GM08714 (cell line): ENCODE measurements around the gene SKAP1.

Source experiments
- H3K4me3 ChIP-seq: fragments of 200-500 bp; sonication (Bioruptor generic); 2 replicates; pipeline ENCODE4 v1.5.1; 2014; ENCODE audit warnings: mild to moderate bottlenecking, low read length, inconsistent platforms
- ZNF274 ChIP-seq: IDR thresholded peaks from 2 replicates; pipeline ENCODE4 v1.6.1; 2012; ENCODE audit warnings: mild to moderate bottlenecking, low read depth, low read length

SKAP1 gene

DNA sequence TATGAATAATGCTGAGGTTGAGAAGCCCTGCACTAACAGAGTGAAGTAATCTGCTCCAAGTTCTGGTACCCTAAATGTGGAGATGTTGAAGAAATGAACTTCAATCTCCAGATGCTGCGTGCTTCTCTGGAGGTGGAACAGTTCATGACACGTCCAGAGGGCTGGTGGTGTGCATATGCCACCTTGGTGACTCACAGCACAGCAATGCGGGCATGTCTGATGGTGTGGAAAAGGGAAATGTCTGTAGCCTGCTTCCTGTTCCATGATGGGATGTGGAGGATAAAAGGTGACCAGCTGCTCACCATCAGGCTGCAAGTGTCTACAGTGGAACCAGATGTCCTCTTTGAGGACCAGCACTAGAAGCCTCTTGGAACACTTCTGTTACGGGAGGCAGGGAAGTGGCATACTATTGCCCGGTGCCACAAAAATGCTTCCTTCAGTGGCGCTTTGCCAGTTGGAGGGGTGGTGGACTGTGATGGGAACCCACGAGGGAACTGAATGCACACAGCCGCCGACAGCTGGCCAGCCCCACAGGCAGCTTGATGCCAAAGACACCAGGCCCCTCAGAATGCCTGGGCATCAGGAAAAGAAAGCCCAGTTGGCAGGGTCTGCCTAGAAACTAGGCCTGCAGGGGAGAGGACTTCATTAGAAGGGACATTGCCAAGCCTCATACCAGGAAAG, 302.5 kb downstream of the SKAP1 start:
- TF ChIP-seq ZNF274 = no peak

GRCh38 chr17:48126532-48126850, 303.5 kb downstream of the SKAP1 start:
- no peak overlapping the region for H3K4me3 ChIP-seq
- TF ChIP-seq ZNF274 = no peak

More for the DNA sequence above, 302.5 kb downstream of the SKAP1 start:
- H3K4me3 ChIP-seq = no peak overlapping the region

DNA sequence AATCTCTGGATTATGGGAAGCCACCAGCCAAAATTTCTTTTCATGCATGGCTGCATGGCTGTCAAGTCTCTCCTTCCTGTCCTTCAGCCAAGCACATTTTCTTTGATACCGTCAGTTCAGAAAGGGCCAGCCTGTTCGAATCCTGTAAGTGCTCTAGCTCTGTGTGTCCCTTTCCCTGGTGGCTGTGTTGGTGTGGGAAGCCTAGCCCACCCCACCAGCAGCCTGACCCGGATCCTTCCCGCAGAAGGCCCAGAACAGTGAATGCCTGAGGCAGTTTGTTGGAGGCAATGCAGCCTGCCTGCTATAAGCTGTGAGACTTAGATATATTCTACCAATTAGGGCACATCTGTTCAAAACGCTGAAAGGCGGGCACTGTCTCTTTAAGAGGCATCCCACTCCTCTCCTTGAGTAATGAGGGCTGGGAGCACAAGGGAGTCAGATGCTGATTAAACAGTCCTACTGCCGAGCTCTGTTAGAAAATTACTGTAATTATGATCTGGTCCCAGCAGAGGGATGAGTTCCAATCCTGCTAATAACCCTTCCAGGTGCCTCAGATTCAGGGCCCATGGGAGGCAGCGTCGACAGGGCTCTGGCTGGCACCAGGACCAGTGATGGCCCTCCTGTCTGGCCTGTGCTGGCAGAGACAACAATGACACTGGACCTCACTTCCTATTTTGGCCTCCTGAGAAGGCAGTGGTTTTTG, 304.0 kb downstream of the SKAP1 start:
- H3K4me3 ChIP-seq = no peak overlapping the region
- TF ChIP-seq ZNF274 = no peak

DNA sequence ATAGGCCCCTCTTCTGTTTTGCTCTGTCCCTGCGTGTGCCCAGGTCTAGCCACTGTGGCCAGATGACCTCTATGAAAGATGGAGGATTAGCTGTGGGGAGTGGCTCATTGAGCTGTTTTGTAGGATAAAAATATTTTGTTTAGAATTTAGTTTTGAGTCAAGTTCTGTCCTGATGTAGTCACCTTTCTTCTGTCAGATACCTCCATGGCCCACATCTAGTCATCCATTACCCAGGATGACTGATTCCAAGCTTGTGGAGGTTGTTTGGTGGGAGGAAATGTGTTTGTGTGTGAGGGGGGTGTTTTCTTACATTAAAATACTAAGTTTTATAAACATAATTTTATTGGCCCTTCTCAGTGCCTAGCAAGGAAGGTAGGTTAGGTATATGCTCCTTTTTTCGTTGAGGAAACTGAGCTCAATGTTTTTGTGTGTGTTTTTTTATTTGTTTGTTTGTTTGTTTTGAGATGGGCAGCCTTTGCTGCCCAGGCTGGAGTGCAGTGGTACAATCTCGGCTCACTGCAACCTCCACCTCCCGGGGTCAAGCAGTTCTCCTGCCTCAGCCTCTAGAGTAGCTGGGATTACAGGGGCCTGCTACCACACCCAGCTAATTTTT, 306.1 kb downstream of the SKAP1 start:
- TF ChIP-seq ZNF274 = no peak
- H3K4me3 ChIP-seq = no peak overlapping the region

DNA sequence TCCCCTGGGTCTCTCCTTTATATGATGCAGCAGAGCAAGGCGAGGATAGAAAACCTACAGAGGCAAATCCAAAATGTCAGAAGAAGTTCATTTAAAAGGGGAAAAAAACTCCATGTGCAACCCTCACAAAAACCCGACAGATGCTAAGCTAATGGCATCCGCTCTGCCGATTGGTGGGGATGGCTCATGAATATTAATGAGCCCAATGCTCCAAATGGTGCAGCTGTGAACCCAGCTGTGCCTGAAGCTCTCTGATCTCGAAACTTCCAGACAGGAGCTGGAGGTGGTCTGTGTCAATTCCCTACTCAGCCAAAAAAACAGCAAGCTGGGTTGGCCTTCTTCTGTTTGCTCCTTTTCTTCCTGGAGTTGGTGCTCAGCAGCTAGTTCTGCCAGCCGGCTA, 306.9 kb downstream of the SKAP1 start:
- TF ChIP-seq ZNF274 = no peak
- no peak overlapping the region for H3K4me3 ChIP-seq

- no peak overlapping the region for H3K4me3 ChIP-seq
- no peak for TF ChIP-seq ZNF274
Measured at GRCh38 chr17:48122665-48123045, 307.4 kb downstream of the SKAP1 start.

GRCh38 chr17:48121923-48122664, 307.9 kb downstream of the SKAP1 start:
- TF ChIP-seq ZNF274 = no peak
- no peak overlapping the region for H3K4me3 ChIP-seq

GRCh38 chr17:48113201-48113676, 316.8 kb downstream of the SKAP1 start:
- TF ChIP-seq ZNF274 = no peak
- H3K4me3 ChIP-seq = peak overlapping the region; percentile 89

- no peak for TF ChIP-seq ZNF274
- H3K4me3 ChIP-seq = peak overlapping the region; percentile 89
Measured at GRCh38 chr17:48111937-48112241, 318.1 kb downstream of the SKAP1 start.

- TF ChIP-seq ZNF274 = no peak
- peak overlapping the region; percentile 41; the same call in 1 of the 2 replicates for H3K4me3 ChIP-seq
Measured at GRCh38 chr17:48110761-48111160, 319.3 kb downstream of the SKAP1 start.

DNA sequence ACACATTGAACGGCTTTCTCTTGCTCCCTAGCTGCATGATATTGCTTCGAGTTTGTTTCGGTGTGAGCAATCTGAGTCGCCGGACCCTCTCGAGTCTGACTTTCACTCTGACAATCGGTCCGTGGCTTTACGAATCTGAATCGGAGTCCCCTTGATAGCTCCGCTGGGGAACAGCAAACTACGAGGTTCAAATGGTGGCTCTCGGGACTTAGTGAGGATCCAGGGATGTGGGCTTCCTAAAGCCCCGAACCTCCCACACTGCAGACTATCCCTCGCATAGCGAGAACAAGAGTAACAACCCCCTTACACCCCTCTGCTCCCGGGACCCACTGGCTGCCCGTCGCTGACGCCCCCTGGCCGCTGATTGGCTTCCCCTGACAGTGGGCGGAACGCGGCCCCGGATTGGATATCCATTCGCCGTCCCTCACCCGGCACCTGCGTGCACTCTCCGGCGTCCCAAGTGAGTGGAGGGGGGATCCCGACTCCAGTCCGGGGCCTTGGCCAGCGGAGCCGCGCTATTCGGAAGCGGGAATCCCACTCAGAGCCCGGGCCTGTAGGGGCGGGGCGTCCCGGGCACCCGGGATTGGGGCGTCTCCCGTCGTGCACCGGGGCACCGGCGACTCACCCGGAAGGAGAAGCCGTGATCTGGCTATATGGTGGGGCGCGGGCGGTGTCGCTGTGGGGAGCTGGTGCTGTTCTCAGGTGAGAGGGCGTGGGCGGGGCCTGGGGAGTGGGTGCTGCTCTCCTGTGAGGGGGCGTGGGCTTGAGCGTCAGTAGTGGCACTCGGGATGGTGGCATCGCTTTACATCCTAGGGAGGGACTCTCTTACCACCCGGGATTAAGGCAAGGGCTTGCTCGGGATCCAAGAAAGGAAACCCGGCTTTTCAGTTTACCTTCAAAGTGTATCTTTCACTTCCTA, 322.6 kb downstream of the SKAP1 start, which contains the start of gene SNX11:
Gene SNX11, plus strand, starts transcription at position 630 of the 919 bp plus-strand sequence. CDS start 4,278 bp downstream, outside the sequence.
- H3K4me3 ChIP-seq = peak within 1 kb of the TSS; percentile 99
- TF ChIP-seq ZNF274 = no peak

DNA sequence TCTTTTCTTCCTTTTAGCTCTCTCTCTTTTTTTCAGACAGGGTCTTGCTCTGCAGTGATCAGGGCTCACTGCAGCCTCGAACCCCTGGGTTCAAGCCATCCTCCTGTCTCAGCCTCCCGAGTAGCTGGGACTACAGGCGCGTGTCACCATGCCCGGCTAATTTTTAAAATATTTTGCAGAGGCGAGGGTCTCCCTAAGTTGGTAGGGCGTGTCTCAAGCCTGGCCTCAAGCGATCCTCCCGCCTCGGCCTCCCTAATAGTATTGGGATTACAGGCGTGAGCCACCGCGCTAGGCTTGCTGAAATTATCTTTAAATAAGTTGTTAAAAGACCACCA, 323.2 kb downstream of the SKAP1 start:
- TF ChIP-seq ZNF274 = no peak
- H3K4me3 ChIP-seq = peak overlapping the region; percentile 99

- no peak for TF ChIP-seq ZNF274
Measured at GRCh38 chr17:48104440-48104839, 325.6 kb downstream of the SKAP1 start.

More at GRCh38 chr17:48104440-48104839, 325.6 kb downstream of the SKAP1 start:
- H3K4me3 ChIP-seq = no peak overlapping the region
